D721Med (cell line): Measurements from ENCODE around the gene CERS6.
"Not testable (repeated sequence)": the region's sequence is repeated elsewhere in the genome, so short reads cannot be mapped to it uniquely, and the experiment has no call there.

Experiments used
- DNase-seq: peaks from one replicate; pipeline ENCODE4 v3.0.0; 2011; ENCODE audit warnings: low spot score; ENCODE audit not compliant: insufficient read length
- FAIRE-seq: peaks from 2 replicates; lab custom pipeline; 2011; peaks lifted over from hg19 to GRCh38; lab: Jason Lieb, UNC
- CTCF ChIP-seq: IDR thresholded peaks from 2 replicates; pipeline ENCODE4 v1.5.1; 2012; ENCODE audit warnings: mild to moderate bottlenecking, control low read depth; ENCODE audit not compliant: insufficient read depth; ENCODE audit errors: missing control alignments

Gene CERS6

GRCh38 chr2:168787098-168787781 is 331.2 kb downstream of the CERS6 start:
- TF ChIP-seq CTCF = no peak
- FAIRE-seq = no peak
- no peak for DNase-seq

- TF ChIP-seq CTCF = no peak
- FAIRE-seq (no peak), DNase-seq (no peak)
These were observed 331.8 kb downstream of the CERS6 start for GRCh38 chr2:168787782-168788376.

- DNase-seq (no peak), FAIRE-seq (no peak)
- no peak for TF ChIP-seq CTCF
These were observed 333.7 kb downstream of the CERS6 start for GRCh38 chr2:168789776-168790175.

GRCh38 chr2:168790226-168790902 is 334.3 kb downstream of the CERS6 start:
- DNase-seq (no peak), FAIRE-seq (no peak)
- TF ChIP-seq CTCF = no peak

GRCh38 chr2:168791140-168791539 is 335.1 kb downstream of the CERS6 start:
- DNase-seq, FAIRE-seq: not testable (repeated sequence)

- FAIRE-seq (no peak), DNase-seq (no peak)
These were observed 337.5 kb downstream of the CERS6 start for GRCh38 chr2:168793596-168793995.

GRCh38 chr2:168794968-168795367 is 338.9 kb downstream of the CERS6 start:
- no peak for TF ChIP-seq CTCF
- no peak for DNase-seq
- FAIRE-seq = no peak

More at GRCh38 chr2:168793596-168793995, 337.5 kb downstream of the CERS6 start:
- no peak for TF ChIP-seq CTCF
